SK-N-SH (cell line): ENCODE measurements around the gene KIRREL2. TPM values are rescaled to one million over a fixed set of nuclear protein-coding genes. Genes with fewer than 3 reads are reported as not detected.
A peak's percentile ranks its signal among the peaks of the same experiment; 100 is the strongest.

Experiments
- CTCF ChIA-PET: fragments of 300-600, 350-600 bp; formaldehyde crosslinking; extraction: SDS; loops from one replicate; lab custom pipeline; 2021; lab: Yijun Ruan, JAX
- POLR2A ChIA-PET: fragments of 350-600 bp; sonication (Branson Sonifier 250); formaldehyde crosslinking; extraction: SDS; loops from one replicate; lab custom pipeline; 2020; ENCODE audit warnings: antibody characterized with exemption, inconsistent platforms; lab: Yijun Ruan, JAX
- DNase-seq: peaks from one replicate; pipeline ENCODE4 v3.0.0; 2012
- H2AFZ ChIP-seq: fragments of 200-600 bp; sonication (generic); 2 replicates; pipeline ENCODE4 v1.8.1; 2016; ENCODE audit warnings: antibody characterized with exemption, mild to moderate bottlenecking, low read depth
- H3F3A ChIP-seq: fragments of 200-600 bp; sonication (generic); replicated peaks from 2 replicates; pipeline ENCODE3; 2016; ENCODE audit warnings: antibody characterized with exemption, mild to moderate bottlenecking; ENCODE audit not compliant: insufficient read depth
- H3K27ac ChIP-seq, 2 experiments: fragments of 200-500 bp in 1 of 2; fragments of 200-600 bp in 1 of 2; sonication (Bioruptor generic) in 1 of 2; sonication (generic), shearing (Covaris generic) in 1 of 2; 2 replicates each; pipeline versions ENCODE4 v1.5.1 to v1.6.1; 2014 to 2016; ENCODE audit warnings: low read depth in 2 of 2, inconsistent platforms in 1 of 2, low read length in 1 of 2, mild to moderate bottlenecking in 1 of 2, mixed read lengths in 1 of 2
- H3K27me3 ChIP-seq: fragments of 200-600 bp; sonication (generic), shearing (Covaris generic); 2 replicates; pipeline ENCODE4 v1.6.1; 2016; ENCODE audit warnings: mixed run types; ENCODE audit not compliant: insufficient read depth
- H3K36me3 ChIP-seq, 2 experiments: fragments of 200-500 bp in 1 of 2; fragments of 200-600 bp in 1 of 2; sonication (Bioruptor generic) in 1 of 2; sonication (generic) in 1 of 2; replicated peaks in 1 of 2; 2 replicates each; pipeline versions ENCODE3 to v1.5.1; 2014 to 2016; ENCODE audit warnings: low read length in 1 of 2, mild to moderate bottlenecking in 1 of 2; ENCODE audit not compliant: insufficient read depth in 2 of 2, control insufficient read depth in 1 of 2
- H3K4me1 ChIP-seq, 2 experiments: fragments of 200-500 bp in 1 of 2; fragments of 200-600 bp in 1 of 2; sonication (Bioruptor generic) in 1 of 2; sonication (generic), shearing (Covaris generic) in 1 of 2; 2 replicates each; pipeline versions ENCODE4 v1.5.1 to v1.6.1; 2014 to 2016; ENCODE audit warnings: low read depth in 1 of 2, low read length in 1 of 2, mixed run types in 1 of 2; ENCODE audit not compliant: insufficient read depth in 2 of 2, control insufficient read depth in 1 of 2
- H3K4me2 ChIP-seq: fragments of 200-600 bp; sonication (generic), shearing (Covaris generic); 2 replicates; pipeline ENCODE4 v1.6.1; 2017; ENCODE audit warnings: mixed run types
- H3K4me3 ChIP-seq, 2 experiments: fragments of 200-500 bp in 1 of 2; fragments of 200-600 bp in 1 of 2; sonication (Bioruptor generic) in 1 of 2; sonication (generic), shearing (Covaris generic) in 1 of 2; 2 replicates each; pipeline versions ENCODE4 v1.5.1 to v1.8.1; 2014 to 2016; ENCODE audit warnings: low read depth in 2 of 2, inconsistent platforms in 1 of 2, low read length in 1 of 2, mild to moderate bottlenecking in 1 of 2, mixed read lengths in 1 of 2, moderate library complexity in 1 of 2
- H3K79me2 ChIP-seq: fragments of 200-600 bp; sonication (generic); 2 replicates; pipeline ENCODE4 v1.8.1; 2017; ENCODE audit warnings: mild to moderate bottlenecking; ENCODE audit not compliant: insufficient read depth
- H3K9ac ChIP-seq: fragments of 200-600 bp; sonication (generic); 2 replicates; pipeline ENCODE4 v1.6.1; 2017; ENCODE audit warnings: mixed run types
- H3K9me2 ChIP-seq: fragments of 200-600 bp; sonication (generic); 2 replicates; pipeline ENCODE4 v1.6.1; 2017; ENCODE audit warnings: mixed run types
- H3K9me3 ChIP-seq: fragments of 200-600 bp; sonication (generic); 2 replicates; pipeline ENCODE4 v1.6.1; 2017; ENCODE audit warnings: mixed run types, mild to moderate bottlenecking, moderate library complexity
- H4K20me1 ChIP-seq: fragments of 200-600 bp; sonication (generic); 2 replicates; pipeline ENCODE4 v1.6.1; 2017; ENCODE audit warnings: mild to moderate bottlenecking, mixed run types; ENCODE audit not compliant: insufficient read depth
- EP300 ChIP-seq, 2 experiments: IDR thresholded peaks; 2 replicates each; pipeline versions ENCODE4 v1.4.0 to v1.6.1; 2012; ENCODE audit warnings: borderline replicate concordance in 1 of 2, low read depth in 1 of 2, low read length in 1 of 2
- EZH2phosphoT487 ChIP-seq: fragments of 200-600 bp; sonication (generic); IDR thresholded peaks from 2 replicates; pipeline ENCODE4 v1.6.1; 2017; ENCODE audit warnings: low read depth, mixed run types, mild to moderate bottlenecking, antibody characterized with exemption, moderate library complexity, borderline replicate concordance
- FOSL2 ChIP-seq: IDR thresholded peaks from 2 replicates; pipeline ENCODE4 v1.4.0; 2012; ENCODE audit warnings: low read depth, mild to moderate bottlenecking, moderate library complexity, borderline replicate concordance
- FOXM1 ChIP-seq: IDR thresholded peaks from 2 replicates; pipeline ENCODE4 v1.4.0; 2012; ENCODE audit warnings: low read depth, mild to moderate bottlenecking
- IRF3 ChIP-seq: fragments of 150-350 bp; IDR thresholded peaks from 2 replicates; pipeline ENCODE4 v1.6.1; 2016; ENCODE audit warnings: mild to moderate bottlenecking, low read depth, low read length
- JUND ChIP-seq: IDR thresholded peaks from 2 replicates; pipeline ENCODE4 v1.4.0; 2012
- MXI1 ChIP-seq: IDR thresholded peaks from 2 replicates; pipeline ENCODE4 v1.6.1; 2012; ENCODE audit warnings: mild to moderate bottlenecking, low read depth, low read length, improper control_type of control experiment
- NRF1 ChIP-seq: IDR thresholded peaks from 2 replicates; pipeline ENCODE4 v1.6.1; 2012; ENCODE audit warnings: low read depth, mild to moderate bottlenecking, low read length
- RAD21 ChIP-seq: IDR thresholded peaks from 2 replicates; pipeline ENCODE4 v1.6.1; 2012; ENCODE audit warnings: mild to moderate bottlenecking, low read length
- REST ChIP-seq: IDR thresholded peaks from 2 replicates; pipeline ENCODE4 v1.6.1; 2012; ENCODE audit warnings: mild to moderate bottlenecking, low read depth, low read length, moderate library complexity
- SMC3 ChIP-seq: IDR thresholded peaks from 2 replicates; pipeline ENCODE4 v1.6.1; 2012; ENCODE audit warnings: low read depth, low read length, improper control_type of control experiment
- TAF1 ChIP-seq: IDR thresholded peaks from 2 replicates; pipeline ENCODE4 v1.6.1; 2012; ENCODE audit warnings: low read depth, mild to moderate bottlenecking, low read length, moderate library complexity, borderline replicate concordance
- TEAD4 ChIP-seq: IDR thresholded peaks from 2 replicates; pipeline ENCODE4 v1.4.0; 2012; ENCODE audit warnings: mild to moderate bottlenecking, borderline replicate concordance; ENCODE audit not compliant: insufficient read depth
- USF1 ChIP-seq: IDR thresholded peaks from 2 replicates; pipeline ENCODE4 v1.4.0; 2012; ENCODE audit warnings: low read depth, borderline replicate concordance
- USF2 ChIP-seq: fragments of 150-350 bp; IDR thresholded peaks from 2 replicates; pipeline ENCODE4 v1.6.1; 2017; ENCODE audit warnings: antibody characterized with exemption, low read length, low read depth, borderline replicate concordance
- WGBS: methylation state at CpG from one replicate; pipeline ENCODE4 v1.1.6; 2017; ENCODE audit warnings: low lambda C conversion rate; 5-methylcytosine and 5-hydroxymethylcytosine counted together
- polyA plus RNA-seq, 3 experiments: library from polyadenylated mRNA; depleted of rRNA; stranded (reverse); fragments of >200 nt; gene quantifications; 2 replicates each; pipeline ENCODE4 v1.2.3, GENCODE V29; 2012
- TF ChIP-seq, protein P1 (sequence below): IDR thresholded peaks from 2 replicates; pipeline ENCODE4 v1.4.0; 2012; ENCODE audit warnings: low read depth
- TF ChIP-seq, protein P2 (sequence below): IDR thresholded peaks from 2 replicates; pipeline ENCODE4; 2012

Gene KIRREL2
- polyA plus RNA-seq, 1 of the 3 experiments (the other 2 are of a cell fraction): 0.21 TPM

DNA sequence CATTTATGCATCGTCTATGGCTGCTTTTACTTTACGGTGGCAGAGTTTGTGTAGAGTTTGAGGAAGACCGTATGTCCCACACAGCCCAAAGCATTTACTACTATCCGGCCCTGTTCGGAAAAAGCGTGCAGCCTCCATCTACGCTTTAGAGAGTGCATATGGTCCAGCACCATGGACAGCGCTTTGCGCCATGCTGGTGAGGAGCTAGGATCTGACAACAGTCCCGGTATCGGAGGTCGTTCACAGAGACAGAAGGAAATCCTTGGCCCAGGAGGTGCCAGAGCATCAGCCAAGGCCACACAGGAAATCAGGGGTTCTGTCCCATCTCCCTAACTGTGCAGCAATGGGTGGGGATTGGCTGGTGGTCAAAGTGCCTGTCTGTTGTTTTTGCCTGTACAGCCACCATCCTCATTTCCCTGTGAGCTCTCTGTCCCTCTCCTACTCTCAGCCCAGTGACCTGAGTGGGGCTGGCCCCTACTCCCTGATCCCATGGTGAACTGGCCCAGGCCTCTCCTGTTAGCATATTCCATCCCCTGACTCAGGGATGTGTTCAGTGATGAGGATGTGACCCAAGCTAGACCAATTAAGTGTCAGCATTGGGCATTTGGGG lies 27.9 kb upstream of the KIRREL2 start:
- TF ChIP-seq REST (peak; percentile 99), IRF3 (no peak)
- POLR2A ChIA-PET: no interaction called here
- H3F3A ChIP-seq: no peaks in the 10 kb centered on the region
- DNase-seq: no peak
- no peaks in the 10 kb centered on the region for H4K20me1 ChIP-seq
- CTCF ChIA-PET: interaction anchor here (1.0 to 1.2 kb wide), 2 partner anchors 9 to 10 kb away, joined by 3 to 4 read pairs; no protein-coding TSS in a partner anchor
- no peaks in the 10 kb centered on the region for H3K9me3 ChIP-seq
- H3K9ac ChIP-seq: no peak overlapping the region
- no peaks in the 10 kb centered on the region for H3K36me3 ChIP-seq
- no peak overlapping the region for H3K4me2 ChIP-seq
- peaks cover 20% of the 10 kb centered on the region; the same call in 1 of the 2 replicates for H3K27me3 ChIP-seq
- no peak overlapping the region for H2AFZ ChIP-seq
- H3K4me1 ChIP-seq: no peaks in the 10 kb centered on the region
- H3K9me2 ChIP-seq: no peaks in the 10 kb centered on the region
- H3K27ac ChIP-seq: no peak overlapping the region
- no peak overlapping the region for H3K4me3 ChIP-seq
- H3K79me2 ChIP-seq: no peaks in the 10 kb centered on the region
- WGBS: 63% methylated on average over 12 of the region's 12 CpGs

GRCh38 chr19:35830986-35831385 lies 25.7 kb upstream of the KIRREL2 start:
- no peak overlapping the region for H3K9ac ChIP-seq
- no peak overlapping the region for H3K27ac ChIP-seq
- H3K9me2 ChIP-seq: no peaks in the 10 kb centered on the region
- H3K9me3 ChIP-seq: no peaks in the 10 kb centered on the region
- no peaks in the 10 kb centered on the region for H3K79me2 ChIP-seq
- CTCF ChIA-PET: no interaction called here
- no peaks in the 10 kb centered on the region for H3K36me3 ChIP-seq
- H3K4me3 ChIP-seq: no peak overlapping the region
- no peak overlapping the region for H3K4me2 ChIP-seq
- WGBS: 23% methylated on average over 11 of the region's 18 CpGs
- H3F3A ChIP-seq: no peaks in the 10 kb centered on the region
- peaks cover 35% of the 10 kb centered on the region for H3K27me3 ChIP-seq
- no peaks in the 10 kb centered on the region for H3K4me1 ChIP-seq
- H4K20me1 ChIP-seq: no peaks in the 10 kb centered on the region
- no peak overlapping the region for H2AFZ ChIP-seq
- no peak for DNase-seq
- POLR2A ChIA-PET: interaction anchor here (0.6 kb wide), 1 partner anchor 9 kb away, joined by 3 read pairs; no protein-coding TSS in a partner anchor
- TF ChIP-seq TEAD4 (no peak), MXI1 (no peak), FOSL2 (no peak), USF1 (no peak), IRF3 (no peak), EP300 (IDR thresholded peaks at IDR 0.05; ENCODE audit: borderline replicate concordance in 1 of 2, low read depth in 1 of 2, low read length in 1 of 2) (no peak), TAF1 (no peak), JUND (no peak), USF2 (no peak), SMC3 (no peak), RAD21 (no peak), EZH2phosphoT487 (no peak), NRF1 (no peak), FOXM1 (no peak)
- TF ChIP-seq, protein P1, sequence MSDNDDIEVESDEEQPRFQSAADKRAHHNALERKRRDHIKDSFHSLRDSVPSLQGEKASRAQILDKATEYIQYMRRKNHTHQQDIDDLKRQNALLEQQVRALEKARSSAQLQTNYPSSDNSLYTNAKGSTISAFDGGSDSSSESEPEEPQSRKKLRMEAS: no peak
- TF ChIP-seq, protein P2, sequence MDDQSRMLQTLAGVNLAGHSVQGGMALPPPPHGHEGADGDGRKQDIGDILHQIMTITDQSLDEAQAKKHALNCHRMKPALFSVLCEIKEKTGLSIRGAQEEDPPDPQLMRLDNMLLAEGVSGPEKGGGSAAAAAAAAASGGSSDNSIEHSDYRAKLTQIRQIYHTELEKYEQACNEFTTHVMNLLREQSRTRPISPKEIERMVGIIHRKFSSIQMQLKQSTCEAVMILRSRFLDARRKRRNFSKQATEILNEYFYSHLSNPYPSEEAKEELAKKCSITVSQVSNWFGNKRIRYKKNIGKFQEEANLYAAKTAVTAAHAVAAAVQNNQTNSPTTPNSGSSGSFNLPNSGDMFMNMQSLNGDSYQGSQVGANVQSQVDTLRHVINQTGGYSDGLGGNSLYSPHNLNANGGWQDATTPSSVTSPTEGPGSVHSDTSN: no peak
